NCI-H2196 (cell line): Measurements from ENCODE around the gene SCEL.
"Not testable (repeated sequence)": the region's sequence is repeated elsewhere in the genome, so short reads cannot be mapped to it uniquely, and the experiment has no call there.

Source experiments
- DNase-seq: peaks from one replicate; lab custom pipeline; 2025; ENCODE audit not compliant: unreplicated experiment; lab: John Stamatoyannopoulos, UW

SCEL gene

DNA sequence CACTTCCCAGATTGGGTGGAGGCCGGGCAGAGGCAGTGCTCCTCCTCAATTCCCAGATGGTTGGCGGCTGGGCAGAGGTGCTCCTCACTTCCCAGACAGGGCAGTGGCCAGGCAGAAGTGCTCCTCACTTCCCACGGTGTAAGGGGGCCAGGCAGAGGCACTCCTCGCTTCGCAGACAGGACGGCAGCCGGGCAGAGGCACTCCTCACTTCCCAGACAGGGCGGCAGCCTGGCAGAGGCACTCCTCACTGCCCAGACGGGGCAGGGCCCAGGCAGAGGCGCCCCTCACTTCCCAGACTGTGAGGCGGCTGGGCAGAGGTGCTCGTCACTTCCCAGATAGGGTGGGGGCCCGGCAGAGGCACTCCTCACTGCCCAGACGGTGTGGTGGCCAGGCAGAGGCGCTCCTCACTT lies 125.3 kb downstream of the SCEL start:
- DNase-seq, result no peak

DNA sequence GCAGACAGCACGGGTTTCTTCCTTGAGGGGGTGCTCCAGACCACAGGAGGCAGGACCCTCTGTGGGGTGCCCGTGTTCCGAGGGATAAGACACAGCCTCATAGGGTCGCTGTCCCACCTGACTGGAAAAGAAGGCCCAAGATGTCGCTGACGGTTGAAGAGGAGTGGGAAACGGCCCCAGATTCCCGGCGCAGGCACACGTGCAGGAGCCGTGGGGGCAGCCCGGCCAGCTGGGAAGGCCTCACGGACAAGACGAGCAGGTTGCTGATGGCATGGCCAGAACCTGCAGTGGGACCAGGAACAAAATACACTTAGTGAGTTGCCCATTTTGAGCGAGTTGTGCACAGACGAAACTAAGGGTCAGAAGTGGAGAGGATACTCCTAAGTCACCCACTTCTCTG lies 126.8 kb downstream of the SCEL start:
- not testable (repeated sequence) for DNase-seq

- not testable (repeated sequence) for DNase-seq
Measured at GRCh38 chr13:77662831-77663230, 127.3 kb downstream of the SCEL start.

- no peak for DNase-seq
Measured at GRCh38 chr13:77674852-77675251, 139.3 kb downstream of the SCEL start.

DNA sequence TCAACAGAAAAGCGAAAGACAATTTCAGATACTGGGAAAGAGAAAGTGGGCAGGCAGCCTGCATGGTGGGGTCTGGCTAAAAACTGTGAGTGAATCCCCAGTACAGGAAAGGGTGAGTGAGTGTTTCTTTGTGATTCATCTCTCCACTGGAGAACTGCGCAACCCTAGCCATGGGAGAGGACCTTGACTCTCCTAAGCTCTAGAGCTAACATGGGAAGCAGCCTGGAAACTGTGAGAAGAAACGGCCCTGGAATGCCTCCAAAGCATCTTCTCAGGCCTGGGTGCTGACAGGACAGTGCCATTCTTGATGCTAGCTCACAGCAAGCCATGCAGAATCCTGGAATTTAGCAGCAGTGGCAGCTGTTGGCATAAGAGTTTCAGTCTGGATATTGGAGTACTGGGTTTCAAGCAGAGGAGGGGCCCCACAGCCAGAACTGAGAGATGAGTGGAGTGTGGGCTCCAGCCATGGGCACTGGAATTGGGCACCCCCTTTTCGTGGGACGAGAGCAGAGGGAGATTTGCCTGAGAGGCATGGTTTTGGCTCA lies 143.3 kb downstream of the SCEL start:
- no peak for DNase-seq

- no peak for DNase-seq
Measured at GRCh38 chr13:77687799-77688198, 152.3 kb downstream of the SCEL start.

DNA sequence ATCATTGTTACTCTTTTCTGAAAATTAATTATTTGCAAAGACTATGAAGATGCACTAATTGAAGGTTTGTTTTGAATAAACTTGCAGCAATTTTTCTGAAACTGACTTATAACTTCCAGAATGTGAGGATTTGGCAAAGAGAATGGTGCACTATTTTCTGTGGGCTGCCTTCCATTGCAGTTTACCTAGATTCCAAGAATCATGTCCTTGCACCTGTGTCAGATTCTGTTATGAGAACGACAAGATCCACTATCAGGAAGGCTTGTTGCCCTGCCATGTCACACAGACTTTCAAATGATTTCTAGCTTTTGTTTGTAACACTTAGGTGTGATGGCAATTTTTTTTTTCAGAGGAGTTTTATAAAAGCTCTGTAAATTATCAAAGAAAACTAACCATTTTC lies 156.4 kb downstream of the SCEL start:
- DNase-seq, result no peak

DNA sequence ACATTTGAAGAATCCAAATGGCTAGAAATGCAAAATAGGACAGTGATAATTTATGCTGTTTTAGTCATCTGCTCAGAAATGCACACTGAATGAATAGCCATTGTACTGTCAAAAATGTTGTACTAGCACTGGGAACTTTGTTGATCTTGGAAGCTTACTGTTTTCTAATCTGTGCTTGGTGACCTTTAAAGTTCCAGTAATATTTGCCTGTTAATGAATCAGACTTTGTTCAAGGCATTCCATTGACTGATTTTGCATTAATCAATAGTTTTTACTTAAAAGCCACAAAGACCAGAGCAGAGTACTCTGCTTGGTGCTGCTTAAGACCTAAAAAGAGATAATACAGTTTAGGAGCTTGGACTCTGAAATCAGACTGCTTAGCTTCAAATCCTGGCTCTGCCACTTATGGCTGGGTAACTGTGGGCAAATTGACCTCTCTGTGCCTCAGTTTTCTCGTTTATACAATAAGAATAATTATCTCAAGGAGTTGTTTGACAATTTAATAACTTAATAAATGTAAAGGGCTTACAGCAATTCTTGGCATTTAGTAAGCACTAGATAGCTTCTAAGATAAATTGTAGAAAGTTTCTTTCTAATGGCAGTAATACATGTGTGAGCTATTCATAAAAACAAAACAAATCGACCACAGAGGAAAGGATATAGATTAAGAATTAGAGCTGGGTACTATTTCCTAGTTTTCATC lies 157.4 kb downstream of the SCEL start:
- no peak for DNase-seq

DNA sequence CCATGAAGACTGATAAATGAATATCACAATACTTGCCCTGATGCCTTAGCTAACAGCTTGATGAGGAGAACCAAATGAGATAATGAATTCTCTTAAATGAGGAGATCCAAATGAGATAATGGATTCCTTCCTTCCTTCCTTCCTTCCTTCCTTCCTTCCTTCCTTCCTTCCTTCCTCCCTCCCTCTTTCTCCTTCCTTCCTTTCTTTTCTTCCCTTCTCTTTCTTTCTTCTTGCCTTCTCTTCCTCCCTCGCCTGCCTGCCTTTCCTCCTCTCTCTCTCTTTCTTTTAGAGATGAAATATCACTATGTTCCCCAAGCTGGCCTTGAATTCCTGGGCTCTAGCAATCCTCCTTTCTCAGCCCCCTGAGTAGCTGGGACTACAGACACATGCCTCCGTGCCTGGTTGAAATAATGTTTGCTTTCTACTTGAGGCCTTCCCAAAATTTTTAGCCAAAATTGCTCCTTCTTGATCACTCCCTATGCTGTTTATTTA lies 158.0 kb downstream of the SCEL start:
- DNase-seq, result no peak
